ENCODE measurements around the gene RIMS3.
"Not testable (repeated sequence)": the region's sequence is repeated elsewhere in the genome, so short reads cannot be mapped to it uniquely, and the experiment has no call there.

RIMS3 gene

DNA sequence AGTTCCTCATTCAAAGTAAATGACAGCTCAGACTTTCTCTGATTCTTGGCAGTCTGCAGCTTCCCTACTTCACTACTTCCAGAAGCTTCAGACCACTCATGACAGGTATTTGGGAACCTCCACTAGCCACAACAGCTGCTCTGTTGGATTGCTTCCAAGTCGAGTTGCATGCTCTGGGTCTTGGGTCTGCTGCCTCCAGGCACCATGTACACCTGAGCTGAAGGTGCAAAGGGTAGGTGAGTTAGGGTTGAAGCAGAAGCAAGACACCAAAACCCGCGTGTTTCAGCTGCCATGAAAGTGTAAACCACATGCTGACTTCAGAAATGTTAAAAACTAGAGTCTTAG lies 71.3 kb downstream of the RIMS3 start:
- DNase-seq, result no peak

DNA sequence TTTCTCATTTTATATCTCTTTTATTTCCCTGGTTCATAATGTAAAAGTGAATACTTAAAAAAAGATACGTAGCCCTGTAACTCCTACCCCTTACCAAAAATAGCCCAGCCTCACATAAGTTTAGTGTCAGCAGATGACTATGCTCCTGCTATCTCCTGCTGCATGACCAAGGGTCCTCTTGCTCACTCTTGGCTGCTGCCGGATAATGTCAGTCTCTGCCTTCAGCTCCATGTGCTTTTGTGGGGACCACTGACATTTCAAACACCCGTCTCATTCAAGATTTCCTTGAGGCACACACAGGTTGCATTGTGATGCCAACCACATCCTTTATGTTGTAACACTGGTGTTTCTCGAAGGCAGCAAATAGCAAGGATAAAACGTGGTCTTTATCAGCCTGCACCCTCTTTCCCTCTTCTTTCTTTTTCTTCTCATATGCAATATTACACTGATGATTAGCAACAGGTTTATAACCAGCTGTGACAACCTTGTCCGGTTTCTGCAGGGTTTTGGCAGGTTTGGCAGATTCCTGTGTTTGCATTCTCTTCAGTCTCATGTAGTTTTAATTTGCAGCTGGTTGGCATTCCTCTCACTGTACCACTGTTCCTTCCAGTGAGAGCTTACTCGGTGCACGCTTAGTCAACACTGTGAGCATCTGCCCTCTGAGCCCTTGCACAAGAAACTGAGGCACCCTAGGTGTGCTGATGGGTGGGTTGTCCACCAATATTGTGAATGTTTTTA lies 71.9 kb downstream of the RIMS3 start:
- no peak for DNase-seq

DNA sequence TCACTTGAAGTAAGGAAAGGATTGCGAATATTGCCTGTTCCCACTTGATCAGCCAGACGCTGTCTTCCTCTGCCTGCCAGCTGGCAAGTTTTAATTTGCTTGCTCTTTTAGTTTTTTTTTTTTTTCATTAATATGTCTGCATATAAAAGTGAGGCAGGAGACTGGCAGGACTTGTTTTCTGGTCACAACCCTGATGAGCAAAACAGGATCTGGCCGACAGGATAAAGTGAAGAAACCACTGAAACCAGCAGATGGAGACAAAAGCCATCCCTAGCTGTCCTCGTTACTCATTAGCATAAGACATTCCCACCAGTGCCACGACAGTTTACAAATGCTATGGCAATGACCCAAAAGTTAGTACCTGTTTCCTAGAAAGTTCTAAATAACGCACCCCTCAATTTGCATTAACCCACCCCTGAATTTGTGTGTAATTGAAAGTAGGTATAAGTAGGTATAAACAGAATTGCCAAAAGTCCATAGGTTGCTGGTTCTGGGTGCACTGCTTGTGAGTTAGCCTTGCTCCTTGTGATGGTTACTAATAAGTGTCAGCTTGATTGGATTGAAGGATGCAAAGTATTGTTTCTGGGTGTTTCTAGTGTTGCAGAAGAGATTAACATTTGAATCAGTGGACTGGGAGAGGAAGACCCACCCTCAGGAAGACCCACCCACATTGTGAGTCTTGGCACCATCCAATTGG lies 73.2 kb downstream of the RIMS3 start:
- DNase-seq, result peak in 19 of 56 donors; percentile 1 to 56 (median 8)

DNA sequence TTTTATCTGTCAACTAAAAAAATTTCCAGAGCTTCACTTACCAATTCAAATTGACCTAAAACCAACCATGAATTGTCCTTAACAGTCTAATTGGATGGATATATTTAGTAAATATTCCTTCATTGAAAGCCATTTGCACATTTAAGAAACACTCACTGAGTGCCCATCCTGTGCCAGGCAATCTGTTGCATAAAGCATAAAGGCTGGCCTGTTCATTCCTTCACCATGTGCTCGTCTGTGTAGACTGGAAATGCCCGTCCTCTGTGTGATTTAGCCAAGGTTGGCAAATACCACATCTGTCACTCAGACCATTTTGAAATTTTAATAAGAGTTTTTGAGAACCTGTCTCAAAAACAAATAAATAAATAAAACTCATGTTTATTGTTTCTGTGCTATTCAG lies 76.9 kb downstream of the RIMS3 start:
- no peak for DNase-seq

DNA sequence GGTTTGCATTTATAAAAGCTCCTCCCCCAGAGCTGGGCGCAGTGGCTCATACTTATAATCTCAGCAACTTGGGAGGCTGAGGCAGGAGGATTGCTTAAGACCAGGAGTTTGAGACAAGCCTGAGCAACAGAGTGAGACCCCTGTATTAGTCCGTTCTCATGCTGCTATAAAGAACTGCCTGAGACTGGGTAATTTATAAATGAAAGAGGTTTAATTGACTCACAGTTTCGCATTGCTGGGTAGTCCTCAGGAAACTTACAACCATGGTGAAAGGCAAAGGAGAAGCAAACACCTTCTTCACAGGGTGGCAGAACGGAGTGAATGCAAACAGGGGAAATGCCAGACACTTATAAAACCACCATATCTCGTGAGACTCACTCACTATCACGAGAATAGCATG lies 81.5 kb downstream of the RIMS3 start:
- DNase-seq, result no peak

DNA sequence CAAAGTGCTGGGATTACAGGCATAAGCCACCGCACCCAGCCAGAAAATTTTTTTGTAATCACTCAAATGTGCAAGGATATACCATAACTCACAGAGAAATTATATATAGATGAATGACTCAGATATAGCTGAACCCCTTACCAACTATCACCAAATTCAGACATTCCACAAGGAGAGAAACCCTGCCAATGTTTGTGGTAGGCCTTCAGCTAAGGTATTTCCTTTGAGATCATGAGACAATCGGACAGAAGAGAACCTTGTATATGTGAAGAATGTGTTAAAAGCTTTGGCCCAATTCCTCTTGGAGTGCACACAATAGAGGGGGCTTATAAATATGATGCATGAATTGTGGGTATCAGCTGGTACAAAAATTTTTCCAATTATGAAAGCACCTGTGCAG lies 83.4 kb downstream of the RIMS3 start:
- no peak for DNase-seq

DNA sequence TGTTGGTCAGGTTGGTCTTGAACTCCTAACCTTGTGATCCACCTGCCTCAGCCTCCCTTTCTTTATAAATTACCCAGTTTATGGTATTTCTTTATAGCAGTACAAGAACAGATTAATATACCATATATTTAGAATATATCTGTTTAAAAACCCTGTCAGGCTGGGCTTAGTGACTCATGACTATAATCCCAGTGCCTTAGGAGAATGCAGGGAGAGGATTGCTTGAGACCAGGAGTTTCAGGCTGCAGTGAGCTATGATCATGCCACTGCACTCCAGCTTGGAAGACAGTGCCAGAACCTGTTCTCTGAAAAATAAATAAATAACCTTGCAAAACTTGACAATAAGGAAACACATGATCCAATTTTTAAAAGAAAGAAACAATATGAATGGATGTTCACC lies 90.1 kb downstream of the RIMS3 start:
- no peak for DNase-seq

DNA sequence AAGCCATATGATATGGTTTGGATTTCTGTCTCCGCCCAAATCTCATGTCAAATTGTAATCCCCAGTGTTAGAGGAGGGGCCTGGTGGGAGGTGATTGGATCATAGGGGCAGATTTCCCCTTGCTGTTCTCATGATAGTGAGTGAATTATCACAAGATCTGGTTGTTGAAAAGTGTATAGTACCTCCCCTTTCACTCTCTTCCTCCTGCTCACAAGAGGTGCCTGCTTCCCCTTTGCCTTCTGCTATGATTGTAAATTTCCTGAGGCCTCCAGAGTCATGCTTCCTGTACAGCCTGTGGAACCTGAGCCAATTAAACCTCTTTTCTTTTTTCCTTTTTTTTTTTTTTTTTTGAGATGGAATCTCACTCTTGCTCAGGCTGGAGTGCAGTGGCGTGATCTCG lies 90.7 kb downstream of the RIMS3 start:
- DNase-seq, result not testable (repeated sequence)

Data from amygdala (tissue), 56 donors.